Esophagus (tissue), 2 donors: ENCODE data around the gene PARD3B. TPM values are rescaled to one million over a fixed set of nuclear protein-coding genes. Genes with fewer than 3 reads are reported as not detected.

Experiments
- H3K27ac ChIP-seq, 2 donors: one replicate each; pipeline ENCODE4 v1.5.1; 2013; ENCODE audit warnings: low read depth in 2 of 2, mild to moderate bottlenecking in 2 of 2, inconsistent platforms in 1 of 2, low read length in 1 of 2, moderate library complexity in 1 of 2
- H3K27me3 ChIP-seq, 2 donors: one replicate each; pipeline ENCODE4 v1.6.1; 2013; ENCODE audit warnings: low read length in 2 of 2, control low read depth in 1 of 2, mild to moderate bottlenecking in 1 of 2; ENCODE audit not compliant: insufficient read depth in 2 of 2, control insufficient read depth in 1 of 2
- H3K36me3 ChIP-seq, 2 donors: one replicate each; pipeline ENCODE4 v1.6.1; 2013; ENCODE audit warnings: low read length in 1 of 2; ENCODE audit not compliant: control insufficient read depth in 2 of 2, insufficient read depth in 2 of 2
- H3K4me1 ChIP-seq, 2 donors: one replicate each; pipeline ENCODE4 v1.6.1; 2013; ENCODE audit warnings: low read length in 1 of 2; ENCODE audit not compliant: control insufficient read depth in 2 of 2, insufficient read depth in 2 of 2
- H3K4me3 ChIP-seq, 2 donors: one replicate each; pipeline ENCODE4 v1.5.1; 2013; ENCODE audit warnings: low read length in 2 of 2, mild to moderate bottlenecking in 2 of 2, low read depth in 1 of 2, moderate library complexity in 1 of 2
- H3K9me3 ChIP-seq, 2 donors: one replicate each; pipeline ENCODE4 v1.6.1; 2013; ENCODE audit warnings: mild to moderate bottlenecking in 2 of 2, low read depth in 1 of 2, low read length in 1 of 2, moderate library complexity in 1 of 2; ENCODE audit not compliant: control insufficient read depth in 2 of 2, insufficient read depth in 1 of 2
- WGBS, 2 donors: extraction: QIAGEN DNeasy Blood & Tissue Kit; methylation state at CpG; one replicate each; pipeline ENCODE4 v1.1.7; 2013; 5-methylcytosine and 5-hydroxymethylcytosine counted together
- polyA plus RNA-seq, 2 donors: library from polyadenylated mRNA; stranded (reverse); fragments of 200-250 nt; gene quantifications; one replicate each; pipeline ENCODE4 v1.2.3, GENCODE V29; 2013
- donor health status: healthy with polysubstance abuse.
- donor health status: Bipolar disorder and iron deficiency.

Gene PARD3B
- polyA plus RNA-seq, 2 donors: 1.2 to 1.3 TPM

DNA sequence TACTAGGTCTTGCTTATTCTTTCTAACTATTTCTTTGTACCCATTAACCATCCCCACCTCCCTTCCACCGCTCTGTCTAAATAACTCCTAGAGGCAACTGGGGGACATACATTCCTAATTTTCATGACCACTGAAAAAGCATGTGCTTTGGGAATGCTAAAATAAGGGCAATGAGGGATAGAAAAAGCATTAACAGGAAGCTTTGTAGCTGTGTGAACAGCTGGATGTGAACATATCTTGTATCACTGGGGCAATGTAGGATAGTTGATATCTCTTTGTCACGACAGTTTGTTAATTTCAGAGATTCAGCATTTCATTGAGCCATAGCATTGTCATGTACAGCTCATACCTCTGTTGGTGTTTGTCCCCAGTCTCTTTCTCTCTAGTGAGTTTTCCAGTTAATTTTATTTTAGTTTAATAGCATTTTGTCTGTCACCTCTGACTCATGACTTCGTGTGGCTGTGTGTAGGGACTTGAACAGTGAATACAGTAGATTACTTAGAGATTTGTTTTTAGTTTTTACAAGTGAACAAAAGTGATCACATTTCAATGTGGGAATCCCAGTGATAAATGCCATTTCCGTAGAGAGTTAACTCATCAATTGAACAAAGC, 906.7 kb downstream of the PARD3B start:
- Histone ChIP-seq H3K27ac (no peak overlapping the region), H3K27me3 (no peaks in the 10 kb centered on the region), H3K4me1 (no peaks in the 10 kb centered on the region), H3K9me3 (no peaks in the 10 kb centered on the region), H3K36me3 (no peaks in the 10 kb centered on the region), H3K4me3 (no peak overlapping the region)
- 78 to 85% methylated on average over 4 of the region's 4 CpGs for WGBS, 2 donors

DNA sequence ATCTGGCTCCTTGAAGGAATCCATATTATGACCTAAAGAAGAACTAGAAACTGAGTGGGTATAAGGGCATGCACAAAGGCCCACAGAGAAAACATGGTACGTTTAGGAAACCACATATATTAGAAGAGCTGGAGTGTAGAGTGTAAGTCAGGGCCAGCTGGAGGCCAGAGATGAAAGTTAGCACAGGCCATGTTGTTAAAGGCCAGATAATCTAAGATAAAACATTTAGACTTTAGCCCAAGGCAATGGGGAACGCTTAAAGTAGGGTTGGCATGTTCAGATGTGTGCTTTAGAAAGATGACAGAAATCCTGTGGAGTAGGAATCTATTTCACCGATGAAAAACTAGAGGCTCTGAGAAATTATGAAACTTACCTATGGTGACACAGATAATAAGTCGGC, 907.9 kb downstream of the PARD3B start:
- WGBS, 2 donors: 61 to 77% methylated on average over 4 of the region's 4 CpGs
- no peaks in the 10 kb centered on the region for H3K27me3 ChIP-seq
- no peaks in the 10 kb centered on the region for H3K36me3 ChIP-seq
- H3K9me3 ChIP-seq: no peaks in the 10 kb centered on the region
- no peaks in the 10 kb centered on the region for H3K4me1 ChIP-seq
- no peak overlapping the region for H3K4me3 ChIP-seq
- no peak overlapping the region for H3K27ac ChIP-seq

DNA sequence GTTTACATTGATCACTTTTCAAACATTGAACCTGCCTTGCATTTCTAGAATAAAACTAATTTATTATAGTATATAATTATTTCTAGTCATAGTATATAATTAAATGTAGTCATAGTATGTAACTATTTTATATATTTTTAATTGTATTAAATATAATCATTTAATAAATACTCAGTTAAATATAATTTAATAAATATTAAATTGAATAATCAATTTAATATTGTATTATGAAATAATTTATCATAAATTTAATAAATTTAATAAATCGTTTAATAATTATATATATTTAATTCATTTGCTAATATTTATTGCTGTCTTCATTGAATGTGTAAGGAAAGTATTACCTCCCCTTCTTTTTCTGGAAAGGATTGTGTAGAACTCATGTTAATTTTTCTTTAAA, 911.4 kb downstream of the PARD3B start:
- Histone ChIP-seq H3K27ac (no peak overlapping the region), H3K4me3 (no peak overlapping the region), H3K4me1 (no peaks in the 10 kb centered on the region), H3K27me3 (no peaks in the 10 kb centered on the region), H3K9me3 (no peaks in the 10 kb centered on the region), H3K36me3 (no peaks in the 10 kb centered on the region)
- WGBS, 2 donors: 93 to 97% methylated on average over 1 of the region's 1 CpG

DNA sequence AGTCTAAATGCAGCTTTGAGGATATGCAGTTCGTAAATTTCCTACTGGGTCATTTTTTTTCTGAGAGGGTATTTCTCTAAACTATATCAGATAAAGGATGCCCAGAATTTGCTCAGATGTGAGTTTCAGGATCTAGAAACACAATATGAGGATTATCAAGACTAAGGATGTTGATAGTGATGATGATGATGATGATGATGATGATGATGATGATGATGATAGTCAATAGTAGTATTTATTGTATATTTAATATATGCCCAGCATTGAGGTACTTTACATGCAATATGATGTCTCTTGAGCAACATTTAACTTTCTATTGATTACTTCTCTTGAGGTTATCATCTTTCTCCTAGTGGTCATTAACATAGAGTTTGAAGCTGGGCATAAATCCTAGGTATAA, 914.9 kb downstream of the PARD3B start:
- Histone ChIP-seq H3K36me3 (no peaks in the 10 kb centered on the region), H3K9me3 (no peaks in the 10 kb centered on the region), H3K27ac (no peak overlapping the region), H3K4me1 (no peaks in the 10 kb centered on the region), H3K27me3 (no peaks in the 10 kb centered on the region), H3K4me3 (no peak overlapping the region)
- 93 to 95% methylated on average over 1 of the region's 1 CpG for WGBS, 2 donors

DNA sequence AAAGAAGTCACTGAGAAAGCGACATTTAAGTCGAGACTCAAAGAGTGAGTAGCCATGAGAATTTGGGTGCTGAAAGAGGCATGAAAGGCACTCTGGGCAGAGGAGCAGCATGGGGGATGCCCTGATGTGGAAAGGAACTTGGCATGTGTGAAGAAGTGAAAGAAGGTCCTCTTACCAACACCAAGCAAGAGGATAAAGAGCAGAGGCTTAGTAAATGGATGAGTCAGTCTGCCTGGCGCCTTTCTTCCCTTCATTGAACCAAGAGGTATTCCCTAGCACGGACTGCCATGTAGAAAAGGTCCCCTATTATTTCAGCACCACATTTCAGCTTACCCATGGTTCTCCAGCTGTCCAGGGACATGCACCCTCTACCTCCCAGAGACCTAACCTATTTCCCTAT, 915.9 kb downstream of the PARD3B start:
- Histone ChIP-seq H3K27me3 (no peaks in the 10 kb centered on the region), H3K27ac (no peak overlapping the region), H3K4me1 (no peaks in the 10 kb centered on the region), H3K36me3 (no peaks in the 10 kb centered on the region), H3K9me3 (no peaks in the 10 kb centered on the region), H3K4me3 (no peak overlapping the region)
- WGBS, 2 donors: 68 to 71% methylated on average over 4 of the region's 4 CpGs

DNA sequence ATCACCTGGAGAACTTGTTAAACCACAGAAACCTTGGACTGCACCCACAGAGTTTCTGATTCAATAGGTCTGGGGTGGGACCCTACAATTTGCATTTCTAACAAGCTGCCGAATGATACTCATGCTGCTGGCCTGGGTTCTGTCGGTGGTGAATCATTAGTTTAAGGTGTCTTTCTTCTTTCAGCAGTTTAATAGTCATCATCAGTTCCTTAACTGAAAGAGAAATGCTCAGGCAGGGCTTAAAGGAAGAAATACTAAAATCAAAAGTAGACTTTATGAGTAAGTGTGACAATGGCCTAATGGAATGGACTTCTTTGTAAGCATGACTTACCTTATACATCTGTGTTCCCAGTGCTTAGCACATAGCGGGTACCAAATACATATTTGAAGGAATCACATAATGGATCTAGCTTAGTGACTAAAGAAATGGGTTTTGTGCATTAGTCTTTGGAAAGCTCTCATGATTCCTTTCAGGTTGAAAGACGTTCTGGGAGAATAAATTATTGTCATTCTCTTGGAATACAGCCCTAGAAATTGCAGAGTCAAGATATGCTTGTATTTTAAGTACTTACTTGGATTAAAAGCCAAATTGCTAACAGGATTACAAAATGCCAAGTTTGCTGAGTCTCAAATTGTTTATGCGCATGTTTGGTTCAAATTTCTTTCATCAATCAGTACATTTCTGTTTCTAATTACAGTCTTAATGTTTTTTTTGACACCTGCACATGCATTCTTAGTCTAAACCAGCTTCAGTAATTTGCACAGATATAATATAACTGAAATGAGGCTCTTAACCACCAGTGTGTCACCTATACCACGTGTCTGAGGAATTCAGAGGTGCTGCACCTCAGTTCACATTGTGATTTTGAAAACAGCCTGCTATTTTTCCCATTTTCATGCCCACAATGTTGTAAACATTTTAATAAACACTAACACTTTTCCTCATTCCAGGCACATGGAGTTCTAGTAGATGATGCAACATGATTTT, 916.7 kb downstream of the PARD3B start:
- Histone ChIP-seq H3K27ac (no peak overlapping the region), H3K36me3 (no peaks in the 10 kb centered on the region), H3K27me3 (no peaks in the 10 kb centered on the region), H3K9me3 (no peaks in the 10 kb centered on the region), H3K4me3 (no peak overlapping the region), H3K4me1 (no peaks in the 10 kb centered on the region)
- WGBS, 2 donors: 42 to 58% methylated on average over 6 of the region's 6 CpGs

DNA sequence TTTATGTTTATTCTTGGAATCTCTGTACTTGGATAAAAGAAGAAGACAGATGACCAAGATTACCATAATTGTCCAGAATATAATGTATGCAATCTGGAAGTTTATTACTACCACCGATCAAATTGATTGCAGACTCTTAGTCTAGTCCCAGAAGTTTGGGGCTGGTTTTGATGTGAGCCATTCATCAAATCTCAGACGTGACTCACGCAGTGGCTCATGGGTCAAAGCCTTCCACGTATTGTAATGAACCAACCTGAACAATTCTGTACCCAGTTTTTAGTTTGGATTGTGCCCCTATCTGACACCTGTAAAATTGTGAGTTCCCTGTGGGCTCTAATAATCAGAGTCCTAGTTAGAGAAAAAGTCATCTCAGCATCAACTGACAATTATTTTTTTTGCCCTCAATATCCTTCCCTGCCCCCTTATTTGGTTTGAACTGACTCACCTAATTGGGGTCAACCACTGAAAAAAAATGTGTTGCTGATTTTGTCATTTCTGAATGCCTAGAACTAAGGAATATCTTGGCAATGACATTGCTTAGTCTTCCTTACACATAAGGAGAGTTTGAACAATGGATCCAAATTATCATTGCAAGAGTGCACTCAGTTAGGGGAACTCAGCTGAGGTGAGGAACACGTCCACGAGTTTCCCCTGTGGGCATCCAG, 917.5 kb downstream of the PARD3B start:
- H3K4me3 ChIP-seq: no peak overlapping the region
- H3K27ac ChIP-seq: no peak overlapping the region
- H3K36me3 ChIP-seq: no peaks in the 10 kb centered on the region
- H3K27me3 ChIP-seq: no peaks in the 10 kb centered on the region
- no peaks in the 10 kb centered on the region for H3K4me1 ChIP-seq
- H3K9me3 ChIP-seq: no peaks in the 10 kb centered on the region
- WGBS, 2 donors: 75 to 78% methylated on average over 6 of the region's 6 CpGs

DNA sequence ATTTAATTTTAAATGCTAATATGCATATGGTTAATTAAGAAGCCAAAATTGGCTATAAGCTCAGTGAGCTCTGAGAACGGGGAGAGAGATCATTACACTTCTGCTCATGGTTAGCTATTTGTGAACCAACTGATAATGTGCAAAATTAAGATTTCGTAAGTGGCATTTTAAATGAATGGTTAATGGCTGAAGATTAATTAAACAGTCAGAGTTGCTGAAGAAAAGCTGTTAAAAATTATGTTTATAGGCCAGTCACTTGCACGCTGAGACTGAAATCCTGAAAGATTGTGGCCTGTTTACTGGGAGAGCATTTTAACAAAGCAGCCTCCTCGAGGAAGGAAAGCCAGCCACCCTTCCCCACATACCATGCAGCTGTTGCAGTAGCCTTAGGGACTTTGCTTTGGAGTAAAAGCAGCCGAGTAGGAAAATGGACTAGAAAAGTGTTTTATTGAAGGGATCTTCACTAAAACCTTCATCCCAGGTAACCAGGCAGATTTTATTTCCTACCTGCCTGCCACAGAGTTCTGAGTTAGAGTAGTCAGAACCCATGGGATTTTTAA, 918.3 kb downstream of the PARD3B start:
- WGBS, 2 donors: 88 to 89% methylated on average over 5 of the region's 5 CpGs
- H3K4me3 ChIP-seq: no peak overlapping the region
- no peaks in the 10 kb centered on the region for H3K9me3 ChIP-seq
- no peaks in the 10 kb centered on the region for H3K27me3 ChIP-seq
- H3K27ac ChIP-seq: no peak overlapping the region
- H3K4me1 ChIP-seq: no peaks in the 10 kb centered on the region
- H3K36me3 ChIP-seq: no peaks in the 10 kb centered on the region

DNA sequence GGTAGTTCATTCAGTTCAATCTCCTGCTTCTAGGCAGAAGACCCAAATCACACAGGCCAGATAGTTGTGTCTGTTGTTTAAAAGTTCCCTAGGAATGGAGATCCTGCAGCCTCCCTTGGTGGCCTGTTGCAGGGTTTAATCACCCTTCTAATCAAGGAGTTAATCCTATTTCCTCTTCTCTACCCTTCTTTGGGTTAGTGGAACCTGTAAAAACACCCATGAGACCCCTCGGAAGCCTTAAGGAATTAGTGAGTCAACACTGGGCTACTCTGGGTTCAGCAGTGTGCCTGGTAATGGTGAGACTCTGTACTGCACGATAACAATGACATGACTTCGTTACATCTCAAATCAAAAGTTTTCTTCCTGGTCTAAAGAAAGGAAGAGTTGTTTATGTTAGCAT, 919.4 kb downstream of the PARD3B start:
- 88 to 92% methylated on average over 3 of the region's 3 CpGs for WGBS, 2 donors
- H3K4me1 ChIP-seq: no peaks in the 10 kb centered on the region
- no peak overlapping the region for H3K4me3 ChIP-seq

More for the DNA sequence above, 919.4 kb downstream of the PARD3B start:
- Histone ChIP-seq H3K36me3 (no peaks in the 10 kb centered on the region), H3K9me3 (no peaks in the 10 kb centered on the region), H3K27me3 (no peaks in the 10 kb centered on the region), H3K27ac (no peak overlapping the region)
